Measurements from ENCODE around the gene F2RL2.

GRCh38 chr5:76642390-76643040 is 19.3 kb upstream of the F2RL2 start:
- TF ChIP-seq CTCF (IDR thresholded peaks at IDR 0.05): no peak
- TF ChIP-seq ZFX (IDR thresholded peaks at IDR 0.05; ENCODE audit: borderline replicate concordance): no peak
